ENCODE results near the gene NAALADL2. TPM values are rescaled to one million over a fixed set of nuclear protein-coding genes. Genes with fewer than 3 reads are reported as not detected.

The NAALADL2 gene
- total and polyA plus RNA-seq, 2 of the 8 experiments (the other 6 are each of a cell fraction or from before 2014, with no cell fraction given) = 0.12 to 0.22 TPM

DNA sequence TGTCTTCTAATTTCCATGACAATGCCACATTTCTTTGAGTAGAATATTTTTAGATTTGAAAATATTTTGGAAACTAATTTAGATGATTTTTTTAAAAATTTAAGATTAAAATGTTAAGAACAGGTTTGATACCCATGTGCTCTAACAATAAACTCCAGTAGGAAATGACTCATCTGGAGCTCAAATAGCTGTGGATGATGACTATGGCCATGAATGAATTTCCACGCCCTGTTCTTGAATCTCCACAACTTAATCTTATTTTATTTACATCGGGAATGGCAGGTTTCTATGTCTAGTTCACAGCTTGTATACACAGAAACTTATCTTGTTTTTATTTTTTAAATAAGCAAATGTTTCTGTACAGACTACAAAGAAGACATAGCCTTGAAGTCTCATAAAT lies 726.8 kb downstream of the NAALADL2 start:
- no peak overlapping the region for H3K14ac ChIP-seq (ENCODE audit: insufficient read length)
- no peaks in the 10 kb centered on the region; a peak in 1 of 4 replicates for H3K9me3 ChIP-seq (ENCODE audit: insufficient read depth in 2 of 2, low read depth in 1 of 2, low read length in 1 of 2)
- POLR2A ChIA-PET (ENCODE audit: partially characterized antibody) = no interaction called here
- TF ChIP-seq, protein P1, sequence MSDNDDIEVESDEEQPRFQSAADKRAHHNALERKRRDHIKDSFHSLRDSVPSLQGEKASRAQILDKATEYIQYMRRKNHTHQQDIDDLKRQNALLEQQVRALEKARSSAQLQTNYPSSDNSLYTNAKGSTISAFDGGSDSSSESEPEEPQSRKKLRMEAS (IDR thresholded peaks at IDR 0.05) = no peak
- no peak for TF ChIP-seq TBP (IDR thresholded peaks at IDR 0.05; ENCODE audit: low read depth, low read length)
- TF ChIP-seq NRF1 (IDR thresholded peaks at IDR 0.05; ENCODE audit: low read depth, low read length) = no peak
- no peak for TF ChIP-seq SIX5 (IDR thresholded peaks at IDR 0.05; ENCODE audit: low read depth, low read length)
- no peak for TF ChIP-seq KDM4A (IDR thresholded peaks at IDR 0.05; ENCODE audit: low read depth, low read length, severe bottlenecking)
- no peak for TF ChIP-seq EZH2 (IDR thresholded peaks at IDR 0.05; ENCODE audit: low read depth, low read length, severe bottlenecking)
- TF ChIP-seq YY1 (IDR thresholded peaks at IDR 0.05; ENCODE audit: low read depth, low read length) = no peak
- TF ChIP-seq GABPA (IDR thresholded peaks at IDR 0.05; ENCODE audit: borderline replicate concordance, insufficient read depth, low read length) = no peak
- no peak for TF ChIP-seq CHD1 (IDR thresholded peaks at IDR 0.05; ENCODE audit: low read depth, low read length)

More for the DNA sequence above, 726.8 kb downstream of the NAALADL2 start:
- H2AFZ ChIP-seq (ENCODE audit: low read length) = no peak overlapping the region
- H3K56ac ChIP-seq (replicated peaks; ENCODE audit: insufficient read length, low read depth, low read length) = no peak overlapping the region
- CTCF ChIA-PET (ENCODE audit: partially characterized antibody) = no interaction called here
- no peak overlapping the region for H2BK20ac ChIP-seq (ENCODE audit: low read length)
- H2BK120ac ChIP-seq (replicated peaks; ENCODE audit: low read depth, low read length) = no peak overlapping the region
- no peaks in the 10 kb centered on the region for H3K79me1 ChIP-seq (ENCODE audit: low read depth, low read length)
- H3K27me3 ChIP-seq (replicated peaks in 1 of 4; ENCODE audit: control insufficient read depth in 3 of 4, extremely low read depth in 1 of 4, insufficient read depth in 3 of 4, low read length in 3 of 4) = no peaks in the 10 kb centered on the region
- no peak overlapping the region for H2AK5ac ChIP-seq (ENCODE audit: low read depth, low read length)
- no peak overlapping the region for H3K9ac ChIP-seq (replicated peaks in 1 of 4; ENCODE audit: extremely low read depth in 1 of 4, low read depth in 3 of 4, low read length in 3 of 4)
- H2BK15ac ChIP-seq (ENCODE audit: low read length) = no peak overlapping the region
- H3K36me3 ChIP-seq (ENCODE audit: control insufficient read depth in 2 of 4, insufficient read depth in 4 of 4, low read length in 3 of 4) = no peaks in the 10 kb centered on the region
- no peak overlapping the region for H3K18ac ChIP-seq (ENCODE audit: extremely low read depth, low read length)
- no peak overlapping the region for H4K91ac ChIP-seq (replicated peaks; ENCODE audit: insufficient read length, low read length)
- no peaks in the 10 kb centered on the region for H3K23me2 ChIP-seq (ENCODE audit: low read depth, low read length)
- H2BK12ac ChIP-seq (ENCODE audit: low read depth, low read length) = no peak overlapping the region
- H4K8ac ChIP-seq (ENCODE audit: extremely low read depth, insufficient read depth, low read length) = no peak overlapping the region
- H3K27ac ChIP-seq (ENCODE audit: low read depth, low read length) = no peak overlapping the region
- no peak overlapping the region for H3K23ac ChIP-seq (ENCODE audit: insufficient read length)
- no peak overlapping the region for H2BK5ac ChIP-seq (ENCODE audit: low read depth, low read length)
- H4K20me1 ChIP-seq (replicated peaks in 1 of 2; ENCODE audit: control insufficient read depth in 1 of 2, insufficient read depth in 2 of 2, low read length in 2 of 2) = no peaks in the 10 kb centered on the region
- 91% methylated on average over 2 of the region's 2 CpGs; no CpG with 5 or more reads in 1 of the 2 experiments for WGBS, 2 experiments (ENCODE audit: extremely low coverage in 1 of 2, insufficient coverage in 1 of 2, insufficient read length in 1 of 2, insufficient replicate concordance in 2 of 2, low coverage in 1 of 2, low lambda C conversion rate in 2 of 2, missing lambda C conversion rate in 1 of 2)
- no peaks in the 10 kb centered on the region for H3K79me2 ChIP-seq (ENCODE audit: control insufficient read depth in 1 of 2, insufficient read depth in 2 of 2, low read length in 2 of 2)
- H3K4me2 ChIP-seq (ENCODE audit: insufficient read depth in 1 of 2, low read depth in 2 of 2, low read length in 2 of 2) = no peak overlapping the region
- DNase-seq (ENCODE audit: low read depth in 1 of 2, low spot score in 2 of 2) (no peak), FAIRE-seq (no peak)
- H3K4ac ChIP-seq (replicated peaks; ENCODE audit: insufficient read length, low read depth, low read length) = no peak overlapping the region
- no peaks in the 10 kb centered on the region for H3K4me1 ChIP-seq (replicated peaks in 1 of 4; ENCODE audit: control insufficient read depth in 3 of 4, insufficient read depth in 4 of 4, low read length in 3 of 4)
- H4K5ac ChIP-seq (ENCODE audit: insufficient read length, low read depth, low read length) = no peak overlapping the region
- no peak overlapping the region for H3K4me3 ChIP-seq (ENCODE audit: extremely low read depth in 1 of 4, insufficient read depth in 2 of 4, low read depth in 3 of 4, low read length in 4 of 4)
